Activated CD8-positive, alpha-beta memory T cell treated with anti-CD3 and anti-CD28 coated beads, Interleukin-2, amount 50 U/mL, for 1 hour (primary cell): ENCODE data around the gene ALX4.

Source experiments
- DNase-seq: peaks from one replicate; pipeline ENCODE4 v3.0.0-alpha.2; 2020; ENCODE audit errors: extremely low read depth

ALX4 gene

DNA sequence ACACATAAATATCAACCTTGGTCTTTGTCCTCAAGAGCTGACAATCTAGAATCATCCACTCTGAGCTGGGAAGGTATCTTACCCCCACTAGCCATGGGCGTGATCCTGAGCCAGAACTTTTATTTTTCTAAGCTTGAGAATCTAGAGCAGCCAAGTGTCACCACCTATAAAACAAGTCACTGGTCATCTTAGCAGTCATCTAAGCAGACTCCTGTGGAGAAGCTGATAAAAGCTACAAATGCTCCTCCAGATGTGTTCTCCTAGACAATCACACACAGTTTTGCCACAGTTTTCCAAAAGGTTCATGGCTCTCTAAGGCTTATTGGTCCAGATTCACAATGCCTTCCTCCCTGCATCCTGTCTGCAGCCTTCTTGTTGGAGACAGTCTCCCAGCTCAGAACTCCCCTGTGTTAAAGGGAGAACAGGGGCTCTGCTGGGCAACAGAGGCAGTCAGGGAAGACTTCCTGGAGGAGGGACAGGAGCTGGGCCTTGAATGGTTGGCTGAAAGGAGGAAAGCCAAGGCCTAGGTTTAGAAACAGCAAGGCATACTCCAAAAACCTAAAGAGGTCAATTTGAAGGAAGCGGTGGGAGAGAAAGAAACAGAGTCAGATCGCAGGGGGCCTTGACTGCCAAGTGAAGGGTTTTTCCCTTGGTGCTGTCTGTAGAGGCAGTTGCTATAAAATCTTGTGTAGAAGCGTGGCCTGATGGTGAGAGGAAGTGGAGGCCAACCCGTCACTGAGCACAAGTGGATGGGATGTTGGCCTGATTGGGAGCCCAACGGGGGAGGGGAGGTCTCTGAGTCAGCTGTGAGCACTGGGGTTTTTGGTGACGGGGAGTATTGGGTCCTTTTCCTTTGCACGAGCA, 42.0 kb downstream of the ALX4 start:
- DNase-seq = no peak

DNA sequence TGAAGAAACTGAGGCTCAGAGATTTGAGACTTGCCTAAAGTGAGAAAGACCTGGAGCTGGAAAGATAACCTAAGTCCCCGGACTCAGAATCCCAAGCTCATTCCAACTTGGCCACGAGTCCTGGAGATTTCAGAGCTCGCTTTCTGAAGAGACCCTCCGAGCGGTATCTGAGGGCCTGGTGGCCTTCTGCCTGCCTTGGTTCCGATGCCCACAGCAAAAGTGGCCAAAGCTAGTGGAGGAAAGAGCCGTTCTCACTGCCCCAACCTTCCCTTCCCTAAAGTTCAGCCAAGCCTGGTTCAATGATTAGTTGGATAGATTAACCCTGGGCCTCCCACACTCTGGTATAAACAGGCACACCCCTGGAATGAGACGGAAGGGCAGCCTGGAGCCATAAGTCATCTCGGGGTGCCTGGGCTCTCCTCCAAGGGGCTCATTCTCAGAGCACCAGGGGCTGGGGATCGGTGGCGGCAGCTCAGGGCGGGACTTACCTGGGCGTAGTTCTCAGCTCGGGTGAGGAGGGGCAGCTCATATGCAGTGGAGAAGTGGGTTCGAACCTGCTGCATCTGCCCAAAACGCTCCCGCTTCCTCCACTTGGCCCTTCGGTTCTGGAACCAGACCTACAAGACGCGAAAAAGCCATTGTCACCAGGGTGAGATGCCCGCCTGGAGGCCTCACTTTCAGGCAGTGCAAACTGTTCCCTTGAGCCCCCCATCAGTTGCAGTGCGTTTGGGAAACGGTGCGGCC, 42.8 kb downstream of the ALX4 start:
- no peak for DNase-seq

DNA sequence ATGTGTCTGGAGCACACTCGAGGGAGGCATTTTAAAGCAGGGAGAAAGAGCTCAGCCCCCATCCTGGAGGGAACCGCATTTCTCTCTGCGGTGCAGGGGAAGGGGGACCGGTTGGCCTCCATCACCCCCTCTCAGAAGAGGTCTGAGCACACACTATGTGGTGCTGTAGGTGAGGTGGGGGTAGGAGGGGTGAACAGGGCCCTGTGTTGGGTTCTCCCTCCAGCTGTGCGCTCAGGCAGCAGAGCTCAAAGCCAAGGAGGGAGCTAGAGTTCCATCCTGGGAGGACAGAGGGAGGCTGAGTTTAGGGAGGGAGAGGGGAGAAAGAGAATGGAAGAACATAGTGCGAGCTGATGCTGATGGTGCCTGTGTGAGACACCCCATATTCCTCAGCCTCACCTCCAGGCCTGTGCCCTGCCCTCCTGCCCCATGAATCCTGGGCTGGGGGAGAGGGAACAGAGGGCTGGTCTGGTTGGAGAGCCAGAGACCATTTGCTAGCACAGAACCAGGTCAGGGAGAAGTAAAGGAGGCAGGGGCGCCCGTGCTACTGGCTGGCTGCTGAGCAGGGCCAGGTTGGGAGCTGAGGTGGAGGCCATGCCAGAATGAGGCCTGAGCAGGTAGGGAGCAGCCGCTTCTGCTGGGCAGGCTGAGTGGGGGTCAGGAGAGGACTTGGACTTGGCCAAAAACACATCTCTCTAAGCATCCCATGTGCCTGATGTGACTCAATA, 43.7 kb downstream of the ALX4 start:
- no peak for DNase-seq

GRCh38 chr11:44264761-44265160, 45.2 kb downstream of the ALX4 start:
- DNase-seq = no peak

DNA sequence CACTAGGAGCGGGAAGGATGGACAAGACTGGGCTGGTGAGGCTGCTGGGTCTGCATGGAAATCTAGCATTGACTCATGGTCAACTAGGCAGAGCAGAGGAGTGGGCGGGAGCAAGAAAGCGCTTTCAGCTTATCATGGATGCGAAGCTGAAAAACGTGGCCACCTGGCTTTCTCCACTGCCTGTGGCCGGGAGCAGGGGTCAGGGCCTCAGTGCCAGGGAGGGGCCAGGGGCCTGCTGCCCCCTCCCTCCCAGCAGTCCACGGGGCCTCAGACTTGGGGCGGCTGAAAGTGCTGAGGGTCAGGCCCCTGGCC, 45.5 kb downstream of the ALX4 start:
- no peak for DNase-seq

DNA sequence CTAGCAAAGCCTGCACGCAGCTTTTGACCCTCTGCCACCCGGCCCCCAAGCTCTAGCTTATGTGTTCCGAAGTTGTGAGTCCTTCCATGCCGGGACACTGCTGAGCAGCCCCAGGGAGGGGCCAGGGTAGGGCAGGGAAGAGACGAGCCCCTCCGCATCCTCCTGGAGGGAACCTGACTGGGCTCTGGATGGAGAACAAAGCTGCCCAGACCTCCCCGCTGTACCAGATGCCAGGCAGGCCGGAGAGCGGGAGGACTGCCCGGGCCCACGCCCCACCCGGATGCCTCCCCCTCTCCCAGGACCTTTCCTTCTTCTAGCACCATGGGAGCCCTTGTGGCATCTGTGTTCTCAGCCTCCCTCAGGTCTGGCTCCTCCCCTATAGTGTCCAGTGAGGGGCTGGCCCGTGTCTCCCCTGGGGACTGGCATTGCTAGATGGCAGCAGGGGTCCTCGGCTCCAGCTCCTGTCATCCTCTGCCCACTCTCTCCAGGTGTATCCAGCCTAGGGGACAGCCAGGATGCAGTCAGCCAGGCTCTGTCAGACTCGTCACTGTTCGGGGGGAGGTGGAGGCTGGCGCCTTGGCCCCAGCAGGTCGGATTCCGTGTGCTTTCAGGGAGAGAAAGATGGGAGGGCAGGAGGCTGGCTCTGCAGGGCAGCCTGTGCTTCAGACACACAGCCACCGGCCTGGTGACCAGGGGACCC, 46.1 kb downstream of the ALX4 start:
- DNase-seq = no peak

- no peak for DNase-seq
These were observed 47.9 kb downstream of the ALX4 start for GRCh38 chr11:44261800-44262591.

- DNase-seq = no peak
These were observed 49.9 kb downstream of the ALX4 start for GRCh38 chr11:44260081-44260480.

DNA sequence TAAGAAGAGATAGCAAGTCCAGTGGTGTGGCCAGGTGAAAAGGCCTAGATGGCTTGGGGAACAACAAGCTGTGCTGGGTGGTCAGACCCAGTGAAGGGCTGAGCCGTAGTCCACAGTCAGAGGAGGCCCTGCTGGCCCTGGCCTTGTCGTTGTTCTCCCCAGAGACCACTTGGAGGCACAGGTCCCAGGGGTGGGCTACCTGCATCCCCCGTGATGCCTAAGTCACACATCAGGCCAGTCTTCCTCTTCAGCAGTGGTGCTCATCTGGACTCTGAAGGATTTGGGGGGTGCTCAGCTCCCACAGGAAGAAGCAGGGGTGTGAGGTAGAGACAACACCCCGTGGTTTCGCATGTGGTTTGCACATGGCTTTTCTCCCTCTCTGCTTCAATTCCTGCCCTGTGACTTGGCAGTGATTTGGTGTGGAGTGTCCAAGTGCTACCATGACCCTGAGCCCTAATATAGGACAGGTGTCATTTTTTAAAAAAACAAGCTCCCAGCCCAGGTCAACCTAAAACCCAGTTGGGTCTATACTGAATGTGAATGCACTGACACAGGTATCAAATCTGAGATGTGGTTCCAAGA, 51.0 kb downstream of the ALX4 start:
- DNase-seq = no peak

- no peak for DNase-seq
These were observed 51.8 kb downstream of the ALX4 start for GRCh38 chr11:44258190-44258489.

DNA sequence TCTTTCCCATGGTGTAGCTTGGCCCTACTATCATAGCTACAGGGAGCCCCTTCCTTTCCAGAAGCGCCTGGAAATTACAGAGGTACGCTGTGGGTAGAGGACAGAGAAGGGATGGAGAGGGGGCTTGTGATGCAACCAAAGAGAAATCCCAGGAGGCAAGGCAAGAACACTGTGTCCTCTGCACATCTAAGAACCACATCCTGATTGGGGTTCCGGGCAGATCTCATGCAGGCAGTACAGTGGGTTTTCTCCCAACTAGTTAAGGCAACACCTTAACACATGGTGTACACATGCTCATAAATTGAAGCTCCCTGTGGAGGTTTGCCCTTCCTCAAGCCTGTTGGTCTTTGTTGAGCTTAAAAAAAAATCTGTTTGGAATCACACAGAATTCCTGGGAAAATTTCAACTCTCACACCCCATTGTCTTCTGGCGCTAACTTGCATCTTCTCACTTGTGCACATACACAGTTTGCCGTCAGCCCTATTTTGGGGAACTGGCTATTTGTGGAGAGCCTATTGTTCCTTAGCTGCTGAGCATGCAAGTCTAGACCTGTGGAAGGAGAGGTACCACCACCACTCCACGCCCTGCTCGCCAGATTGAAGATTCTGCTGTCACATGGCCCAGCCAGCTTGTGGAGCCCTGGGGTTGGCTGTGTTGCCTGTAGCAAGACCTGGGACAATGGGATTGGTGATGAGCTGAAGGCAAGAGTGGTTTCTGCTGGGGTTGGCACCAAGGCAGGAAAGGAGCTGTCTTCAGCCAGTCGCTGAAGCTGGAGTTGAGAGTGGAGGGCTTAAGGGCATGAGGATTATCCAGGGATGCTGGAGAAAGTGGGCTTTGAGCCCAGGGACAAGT, 52.4 kb downstream of the ALX4 start:
- DNase-seq = no peak

DNA sequence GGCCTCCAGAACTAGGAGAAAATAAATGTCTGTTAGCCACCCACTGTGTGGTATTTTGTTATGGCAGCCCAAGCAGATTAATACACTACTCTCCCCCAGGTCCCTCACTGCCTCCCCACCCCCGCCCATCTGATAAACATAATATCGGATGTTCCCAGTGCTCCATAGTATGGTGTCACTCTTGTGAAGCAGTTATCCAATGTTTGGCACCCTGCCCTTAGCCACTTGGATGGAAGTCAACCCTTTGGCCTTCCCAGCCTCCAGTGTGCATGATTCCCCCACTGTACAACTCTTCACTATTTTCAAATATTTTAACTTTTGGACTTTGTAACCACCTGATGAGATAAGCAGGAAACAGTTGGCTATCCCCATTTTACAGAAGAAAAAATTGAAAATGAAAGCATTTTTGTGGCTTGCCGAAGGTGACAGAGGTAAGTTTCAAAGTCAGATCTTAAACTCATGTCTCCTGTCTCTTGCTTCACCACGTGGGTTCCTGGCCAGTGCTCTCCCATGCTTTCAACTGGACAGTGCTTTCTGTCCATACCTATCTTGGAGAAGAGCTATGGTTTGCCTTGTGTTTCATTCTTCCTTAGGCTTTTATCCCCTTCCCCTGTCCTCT, 53.2 kb downstream of the ALX4 start:
- no peak for DNase-seq

DNA sequence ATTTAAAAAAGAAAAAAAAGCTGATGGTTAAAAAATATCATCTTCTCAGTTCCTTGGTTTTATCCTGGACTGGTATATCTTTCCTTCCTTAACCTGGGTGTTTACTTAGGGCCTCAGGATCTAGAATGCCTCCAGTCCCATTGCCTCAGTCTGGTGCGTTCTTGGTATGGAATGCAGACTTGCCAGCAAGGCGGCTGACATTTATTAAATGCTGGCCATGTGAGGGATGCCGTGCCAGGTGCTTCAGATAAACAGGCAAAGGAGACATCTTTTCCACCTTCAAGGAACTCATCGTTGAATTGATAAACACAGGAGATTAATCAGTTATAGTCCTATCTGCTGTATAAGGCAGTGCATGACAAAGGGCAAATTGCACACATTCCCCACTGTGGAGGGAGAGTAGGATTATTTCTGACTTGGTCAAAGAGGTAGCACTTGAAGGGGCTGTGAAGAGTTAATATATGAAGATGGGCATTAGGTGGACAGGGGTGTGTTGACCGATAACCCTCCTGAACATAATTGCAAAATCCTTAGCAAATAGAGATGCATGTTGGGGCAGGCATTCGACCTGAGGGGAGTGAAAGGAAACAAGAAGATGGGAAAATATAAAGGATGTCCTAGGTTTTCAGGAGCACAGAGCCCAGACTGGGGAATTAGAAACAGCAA, 54.4 kb downstream of the ALX4 start:
- DNase-seq = no peak

GRCh38 chr11:44252999-44253602, 56.8 kb downstream of the ALX4 start:
- no peak for DNase-seq

DNA sequence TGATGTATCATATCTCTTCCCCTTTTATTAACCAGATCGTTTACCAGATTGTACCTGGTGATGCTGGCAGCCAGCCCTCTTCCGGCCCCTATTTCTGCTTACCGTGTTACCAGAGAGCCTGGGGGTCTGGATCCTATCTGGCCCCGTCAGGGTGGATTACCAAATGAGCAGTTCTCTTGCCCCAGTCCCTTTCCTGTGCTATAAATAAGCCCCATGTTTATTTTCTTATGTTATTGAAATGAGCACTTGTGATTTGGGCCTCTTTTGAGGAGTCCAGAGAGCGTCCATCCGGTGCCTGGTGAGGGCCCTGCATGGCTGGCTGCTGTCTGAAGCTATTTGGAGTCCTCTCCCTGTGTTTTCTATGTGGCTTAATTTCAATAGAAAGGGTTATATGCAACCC, 59.5 kb downstream of the ALX4 start:
- no peak for DNase-seq

GRCh38 chr11:44248109-44248508, 61.8 kb downstream of the ALX4 start:
- DNase-seq = no peak

GRCh38 chr11:44247508-44247907, 62.4 kb downstream of the ALX4 start:
- no peak for DNase-seq

GRCh38 chr11:44246726-44247125, 63.2 kb downstream of the ALX4 start:
- no peak for DNase-seq
